GM18951 (cell line): ENCODE results near the gene ULK1.

Experiments used
- POLR2A ChIP-seq: IDR thresholded peaks from 4 replicates; pipeline ENCODE4 v1.6.1; 2011; ENCODE audit warnings: mild to moderate bottlenecking; ENCODE audit not compliant: insufficient read length, insufficient read depth; ENCODE audit errors: extremely low read depth
- in situ Hi-C: fragments of 300-500 bp; cut with MboI; formaldehyde crosslinking; loops from one replicate; pipeline ENCODE4 v1.12.0; 2022; ENCODE audit warnings: low sequenced_read_pairs, mixed read lengths, inconsistent platforms; ENCODE audit not compliant: unreplicated experiment

ULK1 gene

DNA sequence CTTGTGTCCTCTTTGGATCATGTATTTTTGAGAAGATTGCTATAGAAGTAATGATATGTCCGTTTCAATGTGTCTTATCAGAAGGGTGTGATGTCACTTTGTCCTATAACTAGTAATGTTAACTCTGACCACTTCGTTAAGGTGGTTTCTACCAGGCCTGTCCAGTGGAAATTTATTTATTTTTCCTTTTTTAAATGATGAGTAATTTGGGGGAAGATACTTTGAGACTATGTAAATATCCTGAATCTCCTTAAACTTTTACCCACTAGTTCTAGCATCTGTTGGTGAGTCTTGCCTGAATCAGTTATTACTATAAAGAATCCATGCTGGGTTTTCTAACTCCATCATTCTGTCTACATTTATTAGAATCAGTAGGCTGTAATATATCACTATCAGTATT is 70.7 kb downstream of the ULK1 start:
- in situ Hi-C loops: no loop called here
- no peak for TF ChIP-seq POLR2A

GRCh38 chr12:131971226-131971625 is 76.8 kb downstream of the ULK1 start:
- no peak for TF ChIP-seq POLR2A
- in situ Hi-C loops: no loop called here
